ENCODE measurements around the gene FAM186B. TPM values are rescaled to one million over a fixed set of nuclear protein-coding genes. Genes with fewer than 3 reads are reported as not detected.

The FAM186B gene
- polyA plus RNA-seq, 1 of the 3 experiments (the other 2 are of a cell fraction) = 0.16 TPM

DNA sequence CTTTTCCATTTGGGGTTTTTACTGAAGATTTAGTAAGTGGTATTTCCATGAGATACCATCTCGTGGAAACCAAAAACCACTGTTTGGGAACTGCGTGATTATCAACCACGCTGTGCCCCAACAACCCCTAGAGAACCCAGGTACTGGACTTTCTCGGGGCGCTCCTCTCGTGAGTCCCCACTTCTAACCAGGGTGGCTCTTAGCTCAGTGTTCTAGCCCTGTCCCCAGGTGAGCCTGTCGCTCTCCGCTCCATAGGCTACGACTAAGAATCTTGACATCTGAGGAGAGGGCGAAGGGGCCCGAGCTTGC, 38.2 kb downstream of the FAM186B start:
- peaks cover 68% of the 10 kb centered on the region for H3K79me2 ChIP-seq (ENCODE audit: insufficient read depth)
- H3K36me3 ChIP-seq (replicated peaks in 1 of 2; ENCODE audit: control insufficient read depth in 1 of 2, insufficient read depth in 2 of 2, low read length in 1 of 2) = peaks cover 5 to 36% of the 10 kb centered on the region in 2 experiments
- CTCF ChIA-PET = interaction anchor here (1.0 to 1.8 kb wide), 8 partner anchors 13 to 224 kb away, joined by 3 to 15 read pairs (median 6); partner anchors contain the start of gene DNAJC22

DNA sequence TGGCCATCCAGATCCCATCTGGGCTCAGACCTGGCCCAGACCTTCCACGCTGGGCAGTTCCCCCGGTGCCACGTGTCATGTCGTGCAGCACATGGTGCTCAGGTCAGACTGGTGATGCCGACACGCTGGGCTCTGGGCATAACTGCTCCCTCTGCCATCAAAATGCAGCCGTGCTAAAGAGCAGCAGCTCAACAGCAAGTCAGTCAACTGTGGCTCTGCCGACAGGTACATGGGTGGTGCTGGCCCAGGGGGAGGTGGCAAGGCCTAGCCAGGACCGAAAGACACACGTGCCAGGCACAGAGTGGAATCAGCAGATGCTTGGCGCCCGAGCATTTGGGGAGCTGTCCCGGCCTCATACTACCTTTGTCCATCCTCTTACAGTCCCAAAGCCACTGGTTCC, 39.1 kb downstream of the FAM186B start:
- POLR2A ChIA-PET = interaction anchor here (1.0 to 1.4 kb wide), 2 partner anchors 8 to 53 kb away, joined by 4 to 8 read pairs; no protein-coding TSS in a partner anchor
- DNase-seq = no peak
- peaks cover 11 to 39% of the 10 kb centered on the region in 2 experiments for H3K36me3 ChIP-seq (replicated peaks in 1 of 2; ENCODE audit: control insufficient read depth in 1 of 2, insufficient read depth in 2 of 2, low read length in 1 of 2)

More for the DNA sequence above, 38.2 kb downstream of the FAM186B start:
- DNase-seq = no peak
- Histone ChIP-seq H3K4me2 (peak overlapping the region; percentile 93), H3F3A (replicated peaks; ENCODE audit: insufficient read depth) (no peaks in the 10 kb centered on the region), H3K27me3 (ENCODE audit: insufficient read depth) (no peaks in the 10 kb centered on the region), H3K4me3 (ENCODE audit: low read depth in 2 of 2, low read length in 1 of 2) (peak overlapping the region; percentile 90 to 99), H3K9ac (peak overlapping the region; percentile 92), H3K9me3 (no peaks in the 10 kb centered on the region), H3K9me2 (no peaks in the 10 kb centered on the region), H3K27ac (ENCODE audit: low read depth in 2 of 2, low read length in 1 of 2) (peak overlapping the region; percentile 85 to 95; a peak in 3 of 4 replicates), H4K20me1 (ENCODE audit: insufficient read depth) (no peaks in the 10 kb centered on the region), H3K4me1 (ENCODE audit: control insufficient read depth in 1 of 2, insufficient read depth in 2 of 2, low read depth in 1 of 2, low read length in 1 of 2) (peaks cover 7 to 14% of the 10 kb centered on the region in 2 experiments; a peak in 3 of 4 replicates), H2AFZ (ENCODE audit: low read depth) (peak overlapping the region; percentile 94)
- POLR2A ChIA-PET = interaction anchor here (1.0 to 1.4 kb wide), 5 partner anchors 9 to 209 kb away, joined by 4 to 9 read pairs (median 4); no protein-coding TSS in a partner anchor
- no peak for TF ChIP-seq TEAD4 (IDR thresholded peaks at IDR 0.05; ENCODE audit: borderline replicate concordance, insufficient read depth)
- 2% methylated on average over 6 of the region's 11 CpGs for WGBS (ENCODE audit: low lambda C conversion rate)

More for the DNA sequence above, 39.1 kb downstream of the FAM186B start:
- CTCF ChIA-PET = interaction anchor here (0.9 to 2.0 kb wide), 6 partner anchors 13 to 229 kb away, joined by 3 to 15 read pairs (median 4); partner anchors contain the start of gene PRPF40B
- H3K9me2 ChIP-seq = no peaks in the 10 kb centered on the region
- H2AFZ ChIP-seq (ENCODE audit: low read depth) = no peak overlapping the region
- no CpG with 5 or more reads among the region's 13 CpGs for whole genome bisulfite sequencing (ENCODE audit: low lambda C conversion rate)
- H3K27ac ChIP-seq (ENCODE audit: low read depth in 2 of 2, low read length in 1 of 2) = no peak overlapping the region
- H3F3A ChIP-seq (replicated peaks; ENCODE audit: insufficient read depth) = no peaks in the 10 kb centered on the region
- peaks cover 59% of the 10 kb centered on the region for H3K79me2 ChIP-seq (ENCODE audit: insufficient read depth)
- H3K9ac ChIP-seq = peak overlapping the region; percentile 92; the same call in 1 of the 2 replicates
- H3K4me2 ChIP-seq = peak overlapping the region; percentile 93
- no peaks in the 10 kb centered on the region for H3K9me3 ChIP-seq
- peaks cover 7 to 14% of the 10 kb centered on the region in 2 experiments; a peak in 3 of 4 replicates for H3K4me1 ChIP-seq (ENCODE audit: control insufficient read depth in 1 of 2, insufficient read depth in 2 of 2, low read depth in 1 of 2, low read length in 1 of 2)
- TF ChIP-seq, protein P1, sequence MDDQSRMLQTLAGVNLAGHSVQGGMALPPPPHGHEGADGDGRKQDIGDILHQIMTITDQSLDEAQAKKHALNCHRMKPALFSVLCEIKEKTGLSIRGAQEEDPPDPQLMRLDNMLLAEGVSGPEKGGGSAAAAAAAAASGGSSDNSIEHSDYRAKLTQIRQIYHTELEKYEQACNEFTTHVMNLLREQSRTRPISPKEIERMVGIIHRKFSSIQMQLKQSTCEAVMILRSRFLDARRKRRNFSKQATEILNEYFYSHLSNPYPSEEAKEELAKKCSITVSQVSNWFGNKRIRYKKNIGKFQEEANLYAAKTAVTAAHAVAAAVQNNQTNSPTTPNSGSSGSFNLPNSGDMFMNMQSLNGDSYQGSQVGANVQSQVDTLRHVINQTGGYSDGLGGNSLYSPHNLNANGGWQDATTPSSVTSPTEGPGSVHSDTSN (IDR thresholded peaks at IDR 0.05) = no peak
- TF ChIP-seq POLR2AphosphoS5 (IDR thresholded peaks at IDR 0.05; ENCODE audit: low read depth, low read length) (no peak), SMC3 (IDR thresholded peaks at IDR 0.05; ENCODE audit: low read depth, low read length) (no peak), EZH2phosphoT487 (IDR thresholded peaks at IDR 0.05; ENCODE audit: borderline replicate concordance, low read depth) (no peak), TAF1 (IDR thresholded peaks at IDR 0.05; ENCODE audit: borderline replicate concordance, low read depth, low read length) (no peak), JUND (IDR thresholded peaks at IDR 0.05) (no peak), CHD2 (IDR thresholded peaks at IDR 0.05; ENCODE audit: low read length, partially characterized antibody) (no peak), YY1 (IDR thresholded peaks at IDR 0.05; ENCODE audit: low read depth) (no peak), GABPA (IDR thresholded peaks at IDR 0.05; ENCODE audit: low read depth) (no peak)
- TF ChIP-seq, protein P2, sequence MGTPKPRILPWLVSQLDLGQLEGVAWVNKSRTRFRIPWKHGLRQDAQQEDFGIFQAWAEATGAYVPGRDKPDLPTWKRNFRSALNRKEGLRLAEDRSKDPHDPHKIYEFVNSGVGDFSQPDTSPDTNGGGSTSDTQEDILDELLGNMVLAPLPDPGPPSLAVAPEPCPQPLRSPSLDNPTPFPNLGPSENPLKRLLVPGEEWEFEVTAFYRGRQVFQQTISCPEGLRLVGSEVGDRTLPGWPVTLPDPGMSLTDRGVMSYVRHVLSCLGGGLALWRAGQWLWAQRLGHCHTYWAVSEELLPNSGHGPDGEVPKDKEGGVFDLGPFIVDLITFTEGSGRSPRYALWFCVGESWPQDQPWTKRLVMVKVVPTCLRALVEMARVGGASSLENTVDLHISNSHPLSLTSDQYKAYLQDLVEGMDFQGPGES (IDR thresholded peaks at IDR 0.05; ENCODE audit: low read depth, low read length) = no peak
- TF ChIP-seq, protein P3, sequence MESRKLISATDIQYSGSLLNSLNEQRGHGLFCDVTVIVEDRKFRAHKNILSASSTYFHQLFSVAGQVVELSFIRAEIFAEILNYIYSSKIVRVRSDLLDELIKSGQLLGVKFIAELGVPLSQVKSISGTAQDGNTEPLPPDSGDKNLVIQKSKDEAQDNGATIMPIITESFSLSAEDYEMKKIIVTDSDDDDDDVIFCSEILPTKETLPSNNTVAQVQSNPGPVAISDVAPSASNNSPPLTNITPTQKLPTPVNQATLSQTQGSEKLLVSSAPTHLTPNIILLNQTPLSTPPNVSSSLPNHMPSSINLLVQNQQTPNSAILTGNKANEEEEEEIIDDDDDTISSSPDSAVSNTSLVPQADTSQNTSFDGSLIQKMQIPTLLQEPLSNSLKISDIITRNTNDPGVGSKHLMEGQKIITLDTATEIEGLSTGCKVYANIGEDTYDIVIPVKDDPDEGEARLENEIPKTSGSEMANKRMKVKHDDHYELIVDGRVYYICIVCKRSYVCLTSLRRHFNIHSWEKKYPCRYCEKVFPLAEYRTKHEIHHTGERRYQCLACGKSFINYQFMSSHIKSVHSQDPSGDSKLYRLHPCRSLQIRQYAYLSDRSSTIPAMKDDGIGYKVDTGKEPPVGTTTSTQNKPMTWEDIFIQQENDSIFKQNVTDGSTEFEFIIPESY (IDR thresholded peaks at IDR 0.05; ENCODE audit: borderline replicate concordance, low read depth) = no peak
- TF ChIP-seq, protein P4, sequence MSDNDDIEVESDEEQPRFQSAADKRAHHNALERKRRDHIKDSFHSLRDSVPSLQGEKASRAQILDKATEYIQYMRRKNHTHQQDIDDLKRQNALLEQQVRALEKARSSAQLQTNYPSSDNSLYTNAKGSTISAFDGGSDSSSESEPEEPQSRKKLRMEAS (IDR thresholded peaks at IDR 0.05; ENCODE audit: low read depth) = no peak
- no peaks in the 10 kb centered on the region for H4K20me1 ChIP-seq (ENCODE audit: insufficient read depth)
- H3K4me3 ChIP-seq (ENCODE audit: low read depth in 2 of 2, low read length in 1 of 2) = no peak overlapping the region; a peak in 1 of 4 replicates
- H3K27me3 ChIP-seq (ENCODE audit: insufficient read depth) = no peaks in the 10 kb centered on the region
